Measurements from ENCODE around the gene TCF25.
A peak's percentile ranks its signal among the peaks of the same experiment; 100 is the strongest.
"Not testable (repeated sequence)": the region's sequence is repeated elsewhere in the genome, so short reads cannot be mapped to it uniquely, and the experiment has no call there.

The TCF25 gene

DNA sequence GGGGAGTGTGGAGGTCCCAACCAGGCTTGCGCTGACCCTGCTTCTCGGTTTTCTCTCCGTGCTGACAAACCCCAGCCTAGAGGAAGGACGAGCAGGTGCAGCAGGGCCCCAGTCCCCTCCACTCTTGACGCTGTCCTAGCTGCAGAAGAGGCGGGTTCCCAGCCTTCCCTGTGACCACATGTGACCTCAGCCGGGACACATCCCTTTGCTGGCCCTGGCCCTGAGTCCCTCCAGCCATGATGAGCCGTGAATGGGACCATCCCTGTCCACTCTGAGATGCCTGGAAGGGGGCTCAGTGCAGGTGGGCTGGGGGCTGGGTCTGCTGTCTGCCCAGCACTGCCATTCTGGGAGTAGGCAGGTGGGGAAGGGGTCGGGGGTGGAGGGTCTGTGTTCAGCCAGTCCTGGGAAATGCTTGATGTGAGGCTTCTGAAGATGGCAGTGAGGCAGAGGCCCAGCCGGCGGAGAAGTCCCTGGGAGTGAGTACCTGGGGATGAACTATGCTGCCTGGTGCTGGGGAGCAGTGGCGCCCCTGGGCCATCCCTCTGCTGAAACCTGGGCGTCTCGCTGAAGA lies 47.8 kb downstream of the TCF25 start:
- DNase-seq = no peak

DNA sequence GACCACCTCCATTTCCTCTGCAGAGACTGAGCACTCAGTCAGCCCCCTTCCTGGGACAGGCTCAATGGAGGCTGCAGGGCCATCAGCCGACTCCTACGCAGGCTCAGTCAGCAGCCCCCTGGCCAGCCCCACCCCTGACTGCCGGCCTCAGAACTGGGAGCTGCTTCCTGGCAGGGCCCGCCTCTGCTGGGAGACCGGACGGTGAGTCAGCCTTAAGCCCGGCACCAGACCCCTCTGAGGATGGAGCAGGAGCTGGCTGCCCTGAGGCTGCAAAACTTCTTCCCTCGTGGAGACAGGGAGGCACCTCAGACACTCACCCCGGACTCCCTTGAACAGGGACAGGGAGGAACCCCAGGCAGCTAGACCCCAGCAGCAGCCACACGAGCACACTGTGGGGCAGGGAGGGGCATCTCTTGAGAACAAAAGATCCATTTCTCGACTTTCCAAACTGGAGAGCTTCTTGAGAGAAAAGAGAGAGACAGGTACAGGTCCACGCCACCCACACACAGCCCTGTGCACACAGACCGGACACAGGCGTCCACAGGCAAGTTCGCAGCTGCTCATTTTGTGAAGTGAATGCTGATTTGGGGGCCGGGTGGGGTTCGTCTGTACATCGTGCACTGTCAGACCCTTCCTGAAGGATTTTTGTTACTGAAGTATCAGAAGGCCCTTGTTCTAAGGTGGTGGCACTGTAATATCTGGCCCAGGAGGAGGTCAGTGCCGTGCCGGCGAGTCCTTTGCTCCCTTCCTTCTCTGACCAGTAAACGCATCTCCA lies 48.5 kb downstream of the TCF25 start:
- DNase-seq = no peak

DNA sequence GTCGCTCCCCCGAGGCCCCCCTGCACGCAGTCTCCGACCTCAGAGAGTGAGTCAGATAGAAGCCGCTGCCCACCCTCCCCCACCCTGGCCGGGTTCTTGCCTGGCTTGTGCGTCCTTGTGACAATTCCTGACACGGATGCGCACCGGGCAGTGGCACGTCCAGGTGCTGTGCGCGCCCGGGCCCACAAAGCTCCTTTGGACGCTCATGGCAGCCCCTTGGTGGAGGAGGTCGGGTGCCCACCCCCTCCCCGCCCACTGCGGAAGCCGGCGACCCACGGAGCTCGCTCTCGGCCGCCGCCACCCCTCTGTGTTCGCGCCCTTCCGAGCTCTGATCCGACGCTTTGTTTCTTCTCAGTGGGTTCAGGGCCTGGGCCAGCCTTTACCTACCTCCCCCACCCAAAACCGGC lies 49.1 kb downstream of the TCF25 start:
- DNase-seq = no peak

DNA sequence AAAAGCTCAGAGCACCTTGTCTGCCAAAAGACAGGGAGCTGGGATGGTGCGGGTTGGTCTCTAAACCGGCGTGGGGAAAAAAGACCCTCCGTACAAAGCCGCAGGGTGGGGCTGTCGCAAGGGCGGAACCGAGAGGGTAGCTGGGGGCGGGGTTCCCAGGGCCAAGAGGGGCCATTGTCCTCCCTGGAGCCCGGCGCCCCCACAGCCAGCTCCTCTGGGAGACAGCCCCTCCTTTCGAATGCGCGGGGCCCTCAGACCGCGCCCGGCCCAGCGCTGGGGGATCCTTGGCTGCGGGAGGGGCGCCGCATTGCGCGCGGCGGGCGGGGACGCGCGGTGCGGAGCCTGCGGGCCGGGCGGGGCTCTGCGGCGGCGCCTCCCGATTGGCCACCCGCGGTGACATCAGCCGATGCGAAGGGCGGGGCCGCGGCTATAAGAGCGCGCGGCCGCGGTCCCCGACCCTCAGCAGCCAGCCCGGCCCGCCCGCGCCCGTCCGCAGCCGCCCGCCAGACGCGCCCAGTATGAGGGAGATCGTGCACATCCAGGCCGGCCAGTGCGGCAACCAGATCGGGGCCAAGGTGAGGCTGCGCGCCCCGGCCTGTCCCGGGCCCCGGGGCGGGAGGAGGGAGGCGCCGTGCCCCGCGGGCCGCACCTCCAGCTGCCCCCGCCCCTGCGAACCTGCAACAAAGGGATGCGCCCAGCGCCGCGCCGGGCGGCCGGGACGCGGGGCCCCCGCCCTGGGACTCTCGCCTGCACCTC lies 49.7 kb downstream of the TCF25 start, which contains the start of gene TUBB3:
TUBB3 (plus strand) TSS at position 459 of the 756 bp plus-strand sequence; CDS start at position 519, 60 bp downstream.
- peak; percentile 86 for DNase-seq

DNA sequence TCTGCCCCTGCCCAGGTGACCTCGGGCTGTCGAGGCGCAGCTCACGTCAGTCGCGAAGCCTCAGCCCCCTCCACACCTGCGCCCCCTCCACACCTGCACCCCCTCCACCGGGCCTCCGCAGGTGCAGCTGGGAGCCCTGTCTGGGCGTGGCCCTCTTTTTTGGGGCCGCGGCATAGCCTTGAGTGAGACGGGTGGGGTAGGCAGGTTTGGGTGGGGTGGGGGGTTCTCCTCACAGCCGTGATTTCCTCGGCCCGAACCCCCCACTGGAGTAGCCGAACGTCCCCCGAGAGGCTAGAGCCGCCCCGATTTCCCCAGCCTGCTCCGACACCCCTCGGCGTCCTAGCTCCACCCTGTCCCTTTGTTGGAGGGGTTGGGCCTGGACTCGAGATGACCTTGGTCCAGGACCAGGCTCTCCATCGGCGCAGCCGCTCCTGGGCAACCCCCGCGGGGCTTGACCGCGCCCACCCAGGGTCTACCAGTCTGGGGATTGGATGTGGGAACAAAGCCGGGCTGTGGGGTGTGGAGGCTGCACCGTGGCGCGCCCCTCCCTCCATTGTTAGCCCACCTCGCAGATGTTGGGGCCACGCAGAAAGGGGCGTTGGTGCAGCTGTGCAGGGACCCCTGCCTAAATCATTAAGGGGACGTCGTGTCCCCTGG lies 50.4 kb downstream of the TCF25 start:
- no peak for DNase-seq

DNA sequence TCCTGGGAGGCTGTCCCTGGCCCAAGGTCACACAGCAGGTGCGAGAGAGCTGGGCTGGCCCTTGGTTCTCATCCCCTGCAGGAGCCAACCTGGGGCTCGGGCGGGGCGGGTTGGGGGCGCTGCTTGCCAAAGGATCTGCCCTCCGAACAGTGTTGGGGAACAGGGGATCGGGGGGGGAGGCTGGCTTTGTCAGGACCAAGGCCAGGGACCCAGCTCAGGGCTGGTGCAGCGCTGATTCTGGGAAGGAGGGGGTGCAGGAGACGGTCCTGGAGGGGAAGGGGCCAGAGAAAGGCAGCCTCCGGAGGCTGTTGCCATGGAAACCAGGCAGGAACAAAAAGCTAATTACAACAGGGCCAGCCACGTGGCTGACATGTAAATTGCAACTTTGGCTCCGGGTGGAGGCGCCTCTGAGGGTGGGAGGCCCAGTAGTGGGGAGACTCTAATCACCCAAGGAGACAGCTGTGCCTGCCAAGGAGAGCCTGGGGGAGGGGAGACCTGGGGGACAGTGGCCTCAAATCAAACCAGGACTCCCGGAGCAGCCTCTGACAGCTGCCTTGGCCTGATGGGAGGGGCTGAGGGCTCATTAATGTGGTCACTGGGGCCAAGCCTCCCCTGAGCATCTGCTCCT lies 51.0 kb downstream of the TCF25 start:
- DNase-seq = peak; percentile 14

DNA sequence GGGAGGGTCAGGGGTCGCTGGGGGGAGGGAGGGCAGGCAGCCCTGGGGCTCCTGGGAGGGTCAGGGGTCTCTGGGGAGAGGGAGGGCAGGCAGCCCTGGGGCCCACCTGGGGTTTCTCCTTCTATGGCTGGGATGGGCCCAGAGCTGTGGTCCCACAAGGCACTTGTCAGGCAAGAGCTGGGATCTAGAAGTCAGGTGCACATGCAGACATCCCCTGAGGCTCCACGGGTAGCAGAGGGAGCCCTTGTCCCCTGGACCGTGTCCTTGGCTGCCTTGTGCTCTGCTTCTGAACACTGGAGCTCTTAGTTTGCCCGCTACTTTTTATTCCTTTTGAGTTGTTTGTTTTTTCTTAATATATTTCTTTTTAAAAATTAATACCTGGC lies 51.5 kb downstream of the TCF25 start:
- no peak for DNase-seq

DNA sequence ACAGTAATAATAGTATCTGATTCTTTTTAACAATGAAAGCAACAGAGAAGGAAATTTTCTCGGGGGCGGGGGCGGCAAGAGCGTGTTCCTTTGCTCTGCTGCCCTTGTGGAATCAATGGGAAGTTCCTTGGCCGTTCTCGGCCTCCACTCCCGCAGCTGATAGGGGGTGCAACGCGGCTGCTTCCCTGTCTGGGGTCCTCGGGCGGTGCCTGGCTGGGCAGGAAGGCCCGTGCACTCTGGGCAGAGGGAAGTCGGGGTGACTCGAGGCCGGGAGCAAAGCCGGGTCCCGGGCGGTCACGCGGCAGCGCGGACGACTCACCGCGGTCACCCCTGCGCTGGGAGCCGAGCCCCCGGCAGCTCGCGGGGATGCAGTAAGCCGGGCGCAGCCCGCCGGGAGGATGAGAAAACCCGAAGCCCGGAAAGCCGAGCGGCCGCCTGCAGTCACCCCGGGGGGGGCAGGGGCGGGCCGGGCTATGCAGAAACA lies 52.2 kb downstream of the TCF25 start:
- DNase-seq = no peak

DNA sequence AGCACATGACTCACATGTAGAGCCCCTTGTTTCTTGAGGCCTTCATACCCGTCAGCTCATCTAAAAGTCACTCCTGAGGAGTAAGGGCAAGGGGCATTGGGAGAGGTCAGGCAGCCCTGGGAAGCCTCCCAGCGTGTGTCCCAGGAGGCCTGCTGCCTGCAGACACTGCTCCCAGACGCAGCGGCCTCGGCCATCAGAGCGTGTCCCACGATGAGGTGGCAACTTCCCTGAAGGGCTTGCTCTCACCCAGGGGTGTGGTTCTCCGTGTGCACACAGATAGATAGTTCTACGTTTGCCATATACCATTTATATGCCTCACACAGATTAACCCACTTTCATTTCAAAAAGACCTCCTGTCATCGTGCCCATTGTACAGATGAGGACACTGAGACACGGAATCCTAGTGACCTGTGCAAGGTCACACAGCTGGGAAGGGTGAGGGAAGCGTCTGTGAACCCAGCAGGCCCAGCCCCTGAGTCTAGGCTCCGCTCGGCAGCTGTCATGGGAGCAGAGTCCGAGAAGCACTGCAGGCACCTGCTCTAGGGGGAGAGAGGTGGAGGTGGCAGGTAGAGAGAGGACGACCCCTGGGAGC lies 58.0 kb downstream of the TCF25 start:
- no peak for DNase-seq

DNA sequence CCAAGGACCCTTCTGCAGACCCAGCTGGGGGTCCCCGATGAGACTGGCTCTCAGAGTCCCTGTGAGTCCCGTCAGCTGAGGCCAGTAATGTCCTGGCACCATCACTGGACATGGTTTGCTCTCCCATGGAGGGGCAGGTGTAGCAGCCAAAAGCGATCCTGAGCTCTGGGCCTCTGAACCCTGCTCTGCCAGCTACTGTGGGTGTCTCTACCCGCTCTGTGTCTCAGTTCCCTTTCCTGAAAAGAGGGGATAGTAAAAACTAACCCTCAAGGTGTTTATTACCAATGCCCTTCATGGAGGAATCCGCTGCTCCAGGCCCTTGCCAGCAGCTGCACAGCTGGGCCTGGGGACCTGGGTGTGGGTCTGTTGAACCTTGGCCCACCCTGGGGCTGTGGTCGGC lies 58.6 kb downstream of the TCF25 start:
- no peak for DNase-seq

DNA sequence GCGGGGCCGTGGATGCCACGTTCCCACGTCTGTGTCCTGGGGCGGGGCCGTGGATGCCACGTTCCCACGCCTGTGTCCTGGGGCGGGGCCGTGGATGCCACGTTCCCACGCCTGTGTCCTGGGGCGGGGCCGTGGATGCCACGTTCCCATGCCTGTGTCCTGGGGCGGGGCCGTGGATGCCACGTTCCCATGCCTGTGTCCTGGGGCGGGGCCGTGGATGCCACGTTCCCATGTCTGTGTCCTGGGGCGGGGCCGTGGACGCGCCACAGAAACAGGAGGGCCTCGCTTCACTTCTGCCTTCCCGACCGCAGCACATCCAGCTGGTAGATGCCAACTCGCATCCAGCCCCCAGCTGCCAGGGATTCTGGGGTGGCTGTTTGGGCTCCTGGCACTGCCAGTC lies 60.6 kb downstream of the TCF25 start:
- DNase-seq = not testable (repeated sequence)

DNA sequence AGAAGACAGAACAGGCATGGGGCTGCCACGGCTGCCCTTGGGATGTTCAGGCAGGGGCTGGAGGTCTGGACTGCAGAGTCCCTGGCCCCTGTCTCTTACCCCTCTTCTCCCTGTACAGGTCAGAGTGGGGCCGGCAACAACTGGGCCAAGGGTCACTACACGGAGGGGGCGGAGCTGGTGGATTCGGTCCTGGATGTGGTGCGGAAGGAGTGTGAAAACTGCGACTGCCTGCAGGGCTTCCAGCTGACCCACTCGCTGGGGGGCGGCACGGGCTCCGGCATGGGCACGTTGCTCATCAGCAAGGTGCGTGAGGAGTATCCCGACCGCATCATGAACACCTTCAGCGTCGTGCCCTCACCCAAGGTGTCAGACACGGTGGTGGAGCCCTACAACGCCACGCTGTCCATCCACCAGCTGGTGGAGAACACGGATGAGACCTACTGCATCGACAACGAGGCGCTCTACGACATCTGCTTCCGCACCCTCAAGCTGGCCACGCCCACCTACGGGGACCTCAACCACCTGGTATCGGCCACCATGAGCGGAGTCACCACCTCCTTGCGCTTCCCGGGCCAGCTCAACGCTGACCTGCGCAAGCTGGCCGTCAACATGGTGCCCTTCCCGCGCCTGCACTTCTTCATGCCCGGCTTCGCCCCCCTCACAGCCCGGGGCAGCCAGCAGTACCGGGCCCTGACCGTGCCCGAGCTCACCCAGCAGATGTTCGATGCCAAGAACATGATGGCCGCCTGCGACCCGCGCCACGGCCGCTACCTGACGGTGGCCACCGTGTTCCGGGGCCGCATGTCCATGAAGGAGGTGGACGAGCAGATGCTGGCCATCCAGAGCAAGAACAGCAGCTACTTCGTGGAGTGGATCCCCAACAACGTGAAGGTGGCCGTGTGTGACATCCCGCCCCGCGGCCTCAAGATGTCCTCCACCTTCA lies 61.5 kb downstream of the TCF25 start:
- no peak for DNase-seq

DNA sequence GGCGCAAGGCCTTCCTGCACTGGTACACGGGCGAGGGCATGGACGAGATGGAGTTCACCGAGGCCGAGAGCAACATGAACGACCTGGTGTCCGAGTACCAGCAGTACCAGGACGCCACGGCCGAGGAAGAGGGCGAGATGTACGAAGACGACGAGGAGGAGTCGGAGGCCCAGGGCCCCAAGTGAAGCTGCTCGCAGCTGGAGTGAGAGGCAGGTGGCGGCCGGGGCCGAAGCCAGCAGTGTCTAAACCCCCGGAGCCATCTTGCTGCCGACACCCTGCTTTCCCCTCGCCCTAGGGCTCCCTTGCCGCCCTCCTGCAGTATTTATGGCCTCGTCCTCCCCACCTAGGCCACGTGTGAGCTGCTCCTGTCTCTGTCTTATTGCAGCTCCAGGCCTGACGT lies 62.2 kb downstream of the TCF25 start:
- DNase-seq = not testable (repeated sequence)

DNA sequence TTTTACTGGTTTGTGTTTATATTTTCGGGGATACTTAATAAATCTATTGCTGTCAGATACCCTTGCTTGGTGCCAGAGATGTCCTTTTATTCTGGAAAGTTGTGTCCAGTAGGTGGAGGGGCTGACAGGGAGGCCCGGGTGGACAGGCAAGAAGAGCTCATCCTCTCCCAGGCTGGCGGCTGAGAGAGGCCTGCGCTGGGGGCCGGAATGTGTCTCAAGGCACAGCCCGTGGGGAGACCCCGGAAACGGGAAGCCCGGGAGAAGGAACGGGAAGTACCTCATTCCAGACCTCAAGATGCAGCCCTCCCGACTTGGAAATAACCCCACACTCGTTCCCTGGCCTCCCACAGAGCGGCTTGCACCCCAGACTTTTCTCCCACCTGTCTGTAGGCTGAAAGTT lies 62.6 kb downstream of the TCF25 start:
- no peak for DNase-seq

DNA sequence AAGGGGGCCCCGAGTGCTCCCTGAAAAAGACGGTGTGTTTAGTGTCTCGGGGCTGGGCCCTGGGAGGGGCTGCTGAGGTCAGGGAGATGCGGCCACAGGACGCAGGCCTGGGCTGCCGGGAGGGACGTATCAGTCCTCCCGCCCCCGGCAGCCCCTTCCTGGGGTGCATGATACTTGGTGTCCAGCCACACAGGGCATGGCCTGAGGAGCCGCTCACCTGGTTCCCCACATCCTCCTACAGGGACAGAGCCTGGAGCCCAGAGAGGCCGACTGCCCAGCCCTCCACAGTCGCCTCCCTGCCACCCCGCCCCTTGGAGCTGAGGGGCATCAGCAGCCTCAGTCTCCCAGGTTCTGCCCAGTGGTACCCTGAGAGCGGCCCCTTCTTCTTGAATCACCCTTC lies 63.1 kb downstream of the TCF25 start:
- DNase-seq = no peak

DNA sequence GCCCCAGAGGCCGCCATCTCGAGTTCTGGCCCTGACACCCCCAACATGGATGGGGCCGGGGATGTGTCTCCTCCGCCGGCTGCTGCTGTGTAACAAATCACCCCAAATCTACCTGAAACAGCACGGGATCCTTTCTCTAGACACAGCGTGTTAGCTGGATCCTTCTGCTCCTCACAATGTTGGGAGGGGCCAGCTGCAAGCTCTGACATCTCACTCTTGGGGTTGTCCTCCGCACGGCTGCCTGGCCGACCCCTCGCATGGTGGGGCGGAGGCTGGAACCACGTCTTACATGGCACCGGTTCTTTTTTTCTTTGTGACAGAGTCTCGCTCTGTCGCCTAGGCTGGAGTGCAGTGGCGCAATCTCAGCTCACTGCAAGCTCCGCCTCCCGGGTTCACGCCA lies 63.6 kb downstream of the TCF25 start:
- DNase-seq = no peak

DNA sequence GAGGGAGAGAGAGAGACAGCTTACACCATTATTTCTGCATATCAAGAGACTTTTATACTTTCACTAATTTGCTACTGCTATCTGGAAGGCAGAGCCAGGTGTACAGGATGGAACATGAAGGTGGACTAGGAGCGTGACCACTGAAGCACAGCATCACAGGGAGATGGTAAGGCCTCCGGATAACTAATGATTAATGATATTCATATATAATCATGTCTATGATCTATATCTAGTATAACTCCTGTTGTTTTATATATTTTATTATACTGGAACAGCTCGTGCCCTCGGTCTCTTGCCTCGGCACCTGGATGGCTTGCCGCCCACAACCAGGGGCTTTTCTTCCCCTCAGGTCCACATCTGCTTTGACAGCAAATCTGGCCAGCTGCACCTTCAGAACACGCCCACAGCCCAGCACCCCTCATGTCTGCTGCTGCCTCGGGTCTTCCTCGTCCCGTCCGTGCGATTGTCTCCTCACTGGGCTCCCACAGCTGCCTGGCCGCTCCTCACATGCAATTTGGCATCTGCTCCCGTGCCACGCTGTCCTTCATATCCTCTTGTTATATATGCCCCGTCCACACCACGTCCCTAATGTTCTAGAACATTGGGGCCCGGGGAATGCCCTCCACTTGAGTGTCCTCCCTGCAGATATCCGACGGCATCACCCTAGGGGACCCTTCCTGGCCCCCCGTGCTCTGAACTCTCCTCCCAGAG lies 64.9 kb downstream of the TCF25 start:
- no peak for DNase-seq

DNA sequence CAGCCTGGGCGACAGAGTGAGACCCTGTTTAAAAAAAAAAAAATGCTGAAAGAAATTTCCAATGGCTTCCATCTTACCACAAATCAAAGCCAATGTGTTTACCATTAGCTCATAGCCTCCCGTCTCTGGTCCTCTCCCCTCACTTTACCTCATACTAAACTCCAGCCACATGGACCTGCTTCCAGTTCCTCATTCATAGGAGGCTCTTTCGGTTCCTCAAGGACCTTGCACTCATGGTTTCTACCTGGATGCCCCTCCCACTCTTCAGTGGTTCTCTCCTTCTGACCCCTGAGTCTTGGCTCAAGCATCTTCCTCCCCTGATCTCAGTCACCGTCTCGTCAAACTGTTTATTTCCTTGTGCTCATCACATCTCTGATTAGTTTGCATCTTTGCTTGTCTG lies 71.4 kb downstream of the TCF25 start:
- no peak for DNase-seq

DNA sequence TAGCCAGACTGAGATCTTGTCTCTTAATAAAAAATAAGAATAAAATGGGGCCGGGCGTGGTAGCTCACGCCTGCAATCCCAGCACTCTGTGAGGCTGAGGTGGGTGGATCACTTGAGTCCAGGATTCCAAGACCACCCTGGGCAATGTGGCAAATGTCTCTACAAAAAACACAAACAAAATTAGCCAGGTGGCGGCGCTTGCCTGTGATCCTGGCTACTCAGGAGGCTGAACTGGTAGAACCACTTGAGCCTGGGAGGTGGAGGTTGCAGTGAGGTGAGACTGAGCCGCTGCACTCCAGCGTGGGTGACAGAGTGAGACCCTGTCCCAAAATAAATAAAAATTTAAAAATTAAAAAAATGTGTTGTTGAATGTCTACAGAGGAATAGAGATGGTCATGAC lies 72.3 kb downstream of the TCF25 start:
- DNase-seq = no peak

DNA sequence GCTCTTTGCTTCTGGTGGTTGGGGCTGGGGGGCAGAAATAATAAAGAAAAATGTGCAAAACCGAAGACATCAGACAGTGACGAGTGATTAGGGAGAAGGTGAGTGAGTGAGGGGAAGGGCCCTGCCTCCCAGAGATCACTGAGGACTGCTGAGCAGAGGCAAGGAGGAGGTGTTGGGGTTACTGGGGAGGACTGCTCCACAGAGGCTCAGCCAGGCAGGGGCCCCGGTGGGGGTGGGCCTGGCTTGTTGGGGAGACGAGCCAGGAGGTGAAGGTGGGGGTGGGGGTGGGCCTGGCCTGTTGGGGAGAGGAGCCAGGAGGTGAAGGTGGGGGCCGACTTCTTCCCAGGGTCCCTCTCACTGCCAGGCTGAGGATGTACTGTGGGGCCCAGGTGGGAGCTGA lies 73.1 kb downstream of the TCF25 start:
- no peak for DNase-seq
